Vagina (tissue), 2 donors: ENCODE data around the gene MUC12. TPM values are rescaled to one million over a fixed set of nuclear protein-coding genes. Genes with fewer than 3 reads are reported as not detected.
"Not testable (repeated sequence)": the region's sequence is repeated elsewhere in the genome, so short reads cannot be mapped to it uniquely, and the experiment has no call there.

Source experiments
- DNase-seq, 2 donors: peaks; one replicate each; pipeline ENCODE4 v3.0.0-alpha.2; 2017; ENCODE audit errors: extremely low spot score in 2 of 2
- H3K27ac ChIP-seq: fragments of 200-600 bp; sonication (generic); one replicate; pipeline ENCODE4 v1.5.1; 2019
- H3K27me3 ChIP-seq: fragments of 200-600 bp; sonication (generic); one replicate; pipeline ENCODE4 v1.5.1; 2019
- H3K36me3 ChIP-seq, 2 donors: fragments of 200-600 bp; sonication (generic); one replicate each; pipeline ENCODE4 v1.5.1; 2017 to 2019
- H3K4me1 ChIP-seq: fragments of 200-600 bp; sonication (generic); one replicate; pipeline ENCODE4 v1.5.1; 2019
- H3K4me3 ChIP-seq, 2 donors: fragments of 200-600 bp; sonication (generic); 1 replicate in 1 of 2; 2 replicates in 1 of 2; pipeline ENCODE4 v1.5.1; 2016 to 2019
- H3K9me3 ChIP-seq: fragments of 200-600 bp; sonication (generic); one replicate; pipeline ENCODE4 v1.5.1; 2019
- CTCF ChIP-seq, 3 experiments: fragments of 450-650 bp in 2 of 3; fragments of 200-600 bp in 1 of 3; sonication (generic) in 1 of 3; IDR thresholded peaks; one replicate each; pipeline ENCODE4 v1.5.1; 2017 to 2019; ENCODE audit warnings: antibody characterized with exemption in 3 of 3, mild to moderate bottlenecking in 2 of 3, moderate library complexity in 2 of 3
- POLR2A ChIP-seq, 2 donors: fragments of 450-650 bp; IDR thresholded peaks; one replicate each; pipeline ENCODE4 v1.6.1; 2017; ENCODE audit warnings: antibody characterized with exemption in 2 of 2, mild to moderate bottlenecking in 2 of 2, moderate library complexity in 2 of 2
- POLR2AphosphoS5 ChIP-seq, 2 donors: sonication (generic); formaldehyde crosslinking; IDR thresholded peaks; one replicate each; pipeline ENCODE4 v1.9.0; 2017; ENCODE audit warnings: antibody characterized with exemption in 2 of 2, mild to moderate bottlenecking in 2 of 2, low read depth in 1 of 2; ENCODE audit not compliant: insufficient read depth in 1 of 2
- intact Hi-C: fragments of 100-400 bp; cut with DNase I; formaldehyde crosslinking; loops from one replicate; pipeline ENCODE4 v1.15.1; 2023
- total RNA-seq: library from RNA; depleted of rRNA; stranded (reverse); fragments of >200 nt; gene quantifications from one replicate; pipeline ENCODE4 v1.2.3, GENCODE V29; 2016

The MUC12 gene
- total RNA-seq, 1 donor from 2014 or later, result 2.7 TPM

- Histone ChIP-seq H3K27me3 (no peaks in the 10 kb centered on the region), H3K9me3 (no peaks in the 10 kb centered on the region), H3K4me1 (no peaks in the 10 kb centered on the region), H3K36me3 (no peaks in the 10 kb centered on the region), H3K27ac (no peak overlapping the region), H3K4me3 (no peak overlapping the region)
- TF ChIP-seq POLR2AphosphoS5 (IDR thresholded peaks at IDR 0.05; ENCODE audit: insufficient read depth in 1 of 2, low read depth in 1 of 2) (no peak), POLR2A (IDR thresholded peaks at IDR 0.05) (no peak), CTCF (IDR thresholded peaks at IDR 0.05) (no peak)
- intact Hi-C loops, result no loop called here
- DNase-seq, result no peak
These were observed 4.7 kb downstream of the MUC12 start for GRCh38 chr7:100974021-100974420.

GRCh38 chr7:100975371-100975821, 6.0 kb downstream of the MUC12 start:
- H3K27ac ChIP-seq, result no peak overlapping the region
- H3K27me3 ChIP-seq, result no peaks in the 10 kb centered on the region
- no peaks in the 10 kb centered on the region for H3K4me1 ChIP-seq
- no peaks in the 10 kb centered on the region for H3K36me3 ChIP-seq
- DNase-seq, result no peak
- intact Hi-C loops, result no loop called here
- H3K4me3 ChIP-seq, result no peak overlapping the region
- TF ChIP-seq POLR2AphosphoS5 (IDR thresholded peaks at IDR 0.05; ENCODE audit: insufficient read depth in 1 of 2, low read depth in 1 of 2) (no peak), POLR2A (IDR thresholded peaks at IDR 0.05) (no peak), CTCF (IDR thresholded peaks at IDR 0.05) (no peak)
- no peaks in the 10 kb centered on the region for H3K9me3 ChIP-seq

- no peak overlapping the region for H3K27ac ChIP-seq
- no peaks in the 10 kb centered on the region for H3K27me3 ChIP-seq
- no peak for TF ChIP-seq CTCF (IDR thresholded peaks at IDR 0.05)
- TF ChIP-seq POLR2AphosphoS5 (IDR thresholded peaks at IDR 0.05; ENCODE audit: insufficient read depth in 1 of 2, low read depth in 1 of 2), result no peak
- TF ChIP-seq POLR2A (IDR thresholded peaks at IDR 0.05), result no peak
- intact Hi-C loops, result no loop called here
- H3K4me3 ChIP-seq, result no peak overlapping the region
- no peaks in the 10 kb centered on the region for H3K4me1 ChIP-seq
- no peaks in the 10 kb centered on the region for H3K9me3 ChIP-seq
- DNase-seq, result no peak
- no peaks in the 10 kb centered on the region for H3K36me3 ChIP-seq
These were observed 8.9 kb downstream of the MUC12 start for GRCh38 chr7:100978300-100978699.

GRCh38 chr7:100983451-100984187, 14.3 kb downstream of the MUC12 start:
- TF ChIP-seq POLR2AphosphoS5 (IDR thresholded peaks at IDR 0.05; ENCODE audit: insufficient read depth in 1 of 2, low read depth in 1 of 2) (no peak), CTCF (IDR thresholded peaks at IDR 0.05) (no peak), POLR2A (IDR thresholded peaks at IDR 0.05) (no peak)
- H3K4me1 ChIP-seq, result no peaks in the 10 kb centered on the region
- no peak for DNase-seq
- no peaks in the 10 kb centered on the region for H3K36me3 ChIP-seq
- no peak overlapping the region for H3K4me3 ChIP-seq
- H3K27ac ChIP-seq, result no peak overlapping the region
- no peaks in the 10 kb centered on the region for H3K9me3 ChIP-seq
- intact Hi-C loops, result no loop called here
- no peaks in the 10 kb centered on the region for H3K27me3 ChIP-seq

GRCh38 chr7:100984241-100984918, 15.0 kb downstream of the MUC12 start:
- H3K4me3 ChIP-seq, H3K4me1 ChIP-seq, intact Hi-C loops, H3K36me3 ChIP-seq, DNase-seq, H3K27me3 ChIP-seq, H3K27ac ChIP-seq, H3K9me3 ChIP-seq: not testable (repeated sequence)

- H3K36me3 ChIP-seq, H3K27me3 ChIP-seq, H3K4me1 ChIP-seq, DNase-seq, H3K4me3 ChIP-seq, intact Hi-C loops, H3K9me3 ChIP-seq, H3K27ac ChIP-seq: not testable (repeated sequence)
These were observed 15.8 kb downstream of the MUC12 start for GRCh38 chr7:100985033-100985797.
